Sciatic nerve (tissue), 2 donors: Measurements from ENCODE around the gene IL13. TPM values are rescaled to one million over a fixed set of nuclear protein-coding genes. Genes with fewer than 3 reads are reported as not detected.
"Not testable (repeated sequence)": the region's sequence is repeated elsewhere in the genome, so short reads cannot be mapped to it uniquely, and the experiment has no call there.

Experiments used
- ATAC-seq: fragments of 200-7000 bp; cut with Tn5 transposase; one replicate; pipeline ENCODE4 v1.9.1; 2020; ENCODE audit warnings: mild to moderate bottlenecking, moderate library complexity
- DNase-seq: peaks from one replicate; pipeline ENCODE4 v3.0.0-alpha.2; 2020; ENCODE audit warnings: low spot score
- intact Hi-C: fragments of 100-400 bp; cut with DNase I; formaldehyde crosslinking; loops from one replicate; pipeline ENCODE4 v1.14.2; 2022
- total RNA-seq: library from RNA; stranded (reverse); fragmentation: NEBNext Ultra II Directional; extraction: Animal tissue kit (Norgen Biotek cat#: 25700); gene quantifications from one replicate; pipeline ENCODE4 v1.2.1, GENCODE V29; 2021
- donor health status: DM: no; HTN: no; CAD: no.
- donor health status: DM: no; HTN: no; CAD: no.

The IL13 gene
- total RNA-seq, 1 donor from 2014 or later: not detected

DNA sequence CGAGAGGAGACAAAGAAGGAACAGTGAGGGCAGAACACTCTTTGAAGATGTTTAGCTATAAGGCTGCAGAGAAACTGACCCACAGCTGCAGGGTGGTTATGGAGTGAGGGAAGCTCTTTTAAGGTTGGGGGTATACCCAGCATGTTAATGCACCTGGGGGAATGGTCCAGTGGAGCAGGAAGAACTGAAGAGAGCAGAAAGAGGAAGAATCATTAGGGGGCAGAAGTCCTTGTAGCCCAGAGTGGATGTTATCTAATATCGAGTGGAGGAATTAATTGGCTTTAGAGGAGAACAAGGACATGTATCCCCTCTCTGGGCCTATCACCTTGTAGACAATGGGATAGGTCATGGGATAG, 23.5 kb downstream of the IL13 start:
- intact Hi-C loops: no loop called here
- ATAC-seq (no peak), DNase-seq (no peak)

DNA sequence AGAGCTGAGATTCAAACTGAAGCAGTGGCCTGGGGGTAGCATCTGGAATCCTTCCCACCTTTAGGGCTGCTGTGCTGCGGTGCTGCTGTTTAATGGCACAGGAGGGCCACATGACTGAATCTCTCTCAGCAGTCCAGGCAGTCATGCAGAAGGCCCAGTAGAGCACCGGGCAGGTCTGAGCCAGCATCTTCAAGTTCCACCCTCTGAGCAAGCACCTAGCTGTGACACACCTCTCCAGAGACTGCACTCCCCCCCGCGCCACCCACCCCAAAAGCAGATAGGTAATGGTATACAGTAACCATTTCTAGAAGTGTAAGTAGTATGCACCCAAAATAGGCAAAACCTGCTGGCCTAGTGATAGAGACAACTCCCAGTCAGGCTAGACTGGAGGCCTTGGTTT, 24.0 kb downstream of the IL13 start:
- intact Hi-C loops: no loop called here
- ATAC-seq: no peak
- no peak for DNase-seq

DNA sequence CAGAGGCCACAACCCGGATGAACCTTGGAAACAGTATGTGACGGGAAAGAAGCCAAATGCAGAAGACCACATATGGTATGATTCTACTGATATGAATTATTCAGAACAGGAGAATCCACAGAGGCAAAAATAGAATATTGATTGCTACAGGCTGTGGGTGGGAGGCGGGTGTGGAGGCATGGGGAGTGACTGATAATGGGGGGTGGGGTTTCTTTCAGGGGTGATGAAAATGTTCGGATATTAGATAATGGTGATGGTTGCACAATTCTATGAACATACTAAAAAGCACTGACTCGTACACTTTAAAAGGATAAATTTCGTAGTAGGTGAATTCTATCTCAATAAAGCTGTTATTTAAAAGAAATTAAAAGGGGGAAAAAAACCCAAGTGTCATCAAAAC, 26.5 kb downstream of the IL13 start:
- intact Hi-C loops: no loop called here
- DNase-seq (no peak), ATAC-seq (no peak)

DNA sequence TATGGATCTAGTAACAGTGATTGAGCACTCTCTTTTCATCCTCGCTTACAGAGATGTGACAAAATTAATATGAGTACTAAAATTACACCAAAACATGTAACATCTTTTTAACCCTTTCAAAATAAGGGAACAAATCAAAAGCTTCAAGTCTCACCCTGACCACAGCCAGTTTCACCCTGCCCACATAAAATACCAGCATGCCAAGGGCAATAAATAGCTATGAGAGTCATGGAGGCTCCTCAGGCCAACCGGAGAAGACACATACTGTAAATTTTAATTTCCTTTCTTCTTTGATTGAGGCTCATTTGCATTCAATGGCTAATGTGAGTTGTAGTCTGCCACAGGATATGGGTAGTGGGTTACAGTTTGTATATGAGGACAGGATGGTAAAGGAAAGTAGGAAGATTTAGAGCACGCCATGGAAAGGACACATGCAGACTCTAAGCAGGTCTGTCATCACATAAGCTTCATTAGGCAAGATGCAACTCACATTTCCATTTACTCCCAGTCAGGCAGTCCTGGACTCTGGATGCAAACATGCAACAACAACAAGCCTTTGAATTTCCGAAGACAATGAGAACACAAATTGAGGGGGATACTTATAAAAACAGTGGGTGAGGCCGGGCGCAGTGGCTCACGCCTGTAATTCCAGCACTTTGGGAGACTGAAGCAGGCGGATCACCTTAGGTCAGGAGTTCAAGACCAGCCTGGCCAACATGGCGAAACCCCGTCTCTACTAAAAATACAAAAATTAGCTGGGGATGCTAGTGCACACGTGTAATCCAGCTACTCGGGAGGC, 27.1 kb downstream of the IL13 start:
- DNase-seq: no peak
- intact Hi-C loops: no loop called here
- no peak for ATAC-seq

DNA sequence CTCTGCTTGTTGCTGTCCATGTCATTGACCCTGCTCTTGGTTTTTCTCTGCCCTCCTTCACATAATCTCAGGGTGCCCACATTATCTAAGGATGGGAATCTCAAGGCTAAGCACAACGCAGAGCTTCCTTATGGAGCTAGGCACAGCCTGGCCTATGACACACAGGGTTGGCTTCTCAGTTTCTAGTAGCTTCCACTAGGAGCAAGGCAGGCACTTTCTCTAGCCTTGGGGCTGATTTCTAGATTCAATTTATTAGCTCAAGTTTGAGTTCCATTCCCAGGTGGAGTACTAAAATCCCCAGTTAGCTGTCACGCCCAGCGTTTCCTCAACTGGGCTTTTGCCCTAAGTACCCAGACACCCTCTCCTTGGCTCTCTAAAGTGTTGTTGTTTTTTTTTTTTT, 28.2 kb downstream of the IL13 start:
- ATAC-seq (no peak), DNase-seq (no peak)
- intact Hi-C loops: no loop called here

DNA sequence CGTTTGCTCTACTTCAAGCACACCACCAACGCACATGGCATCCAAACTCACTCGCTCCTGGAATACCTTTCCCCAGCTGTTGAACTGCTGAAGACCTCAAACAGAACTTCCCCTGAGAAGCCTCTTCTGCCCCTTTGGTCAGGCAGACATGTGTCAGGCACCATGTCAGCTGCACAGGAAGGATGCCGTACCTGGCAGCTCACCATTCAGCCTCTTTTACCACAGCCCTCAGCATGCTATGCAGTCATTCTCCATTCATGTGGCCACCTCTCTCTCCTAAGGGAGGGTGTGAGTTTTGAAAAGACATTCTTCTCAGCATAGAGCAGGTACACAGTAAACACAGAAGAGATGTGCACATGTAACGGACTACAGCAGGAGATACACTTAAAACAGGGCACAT, 30.0 kb downstream of the IL13 start:
- ATAC-seq (no peak), DNase-seq (no peak)
- intact Hi-C loops: no loop called here

DNA sequence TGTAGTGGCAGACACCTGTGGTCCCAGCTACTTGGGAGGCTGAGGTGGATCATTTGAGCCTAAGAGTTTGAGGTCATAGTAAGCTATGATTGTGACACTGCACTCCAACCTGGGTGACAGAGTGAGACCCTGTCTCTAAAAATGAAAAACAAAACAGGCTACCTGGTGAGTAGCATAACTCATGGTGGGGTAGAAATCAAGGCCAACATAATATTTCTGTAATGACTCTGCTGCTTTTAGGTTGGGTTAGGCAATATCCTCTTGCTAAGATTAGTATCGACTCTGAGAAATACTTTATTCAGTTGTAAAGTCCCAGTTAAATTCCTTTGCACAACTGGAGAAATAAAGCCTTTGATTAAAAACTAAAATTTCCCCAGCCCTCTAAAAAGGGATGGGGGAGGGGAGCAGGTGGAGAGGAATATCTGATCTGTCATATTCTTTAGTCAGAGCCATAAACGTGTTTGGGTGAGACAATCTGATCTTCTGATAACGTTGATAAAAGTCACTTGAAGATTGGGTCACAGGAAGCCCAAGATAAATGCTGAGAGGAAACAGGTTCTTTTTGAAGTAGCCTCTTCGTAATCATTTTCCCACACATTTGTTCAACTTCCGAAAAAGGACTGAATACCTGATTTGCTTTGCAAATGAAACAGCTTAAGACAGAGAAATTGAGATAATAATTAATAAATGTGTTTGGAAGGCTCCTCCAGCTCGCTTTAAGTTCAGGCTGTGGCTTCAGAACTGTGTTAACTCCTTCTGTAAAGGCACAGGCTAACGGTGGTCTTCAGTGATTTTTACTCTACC, 30.8 kb downstream of the IL13 start:
- intact Hi-C loops: no loop called here
- no peak for ATAC-seq
- DNase-seq: no peak

DNA sequence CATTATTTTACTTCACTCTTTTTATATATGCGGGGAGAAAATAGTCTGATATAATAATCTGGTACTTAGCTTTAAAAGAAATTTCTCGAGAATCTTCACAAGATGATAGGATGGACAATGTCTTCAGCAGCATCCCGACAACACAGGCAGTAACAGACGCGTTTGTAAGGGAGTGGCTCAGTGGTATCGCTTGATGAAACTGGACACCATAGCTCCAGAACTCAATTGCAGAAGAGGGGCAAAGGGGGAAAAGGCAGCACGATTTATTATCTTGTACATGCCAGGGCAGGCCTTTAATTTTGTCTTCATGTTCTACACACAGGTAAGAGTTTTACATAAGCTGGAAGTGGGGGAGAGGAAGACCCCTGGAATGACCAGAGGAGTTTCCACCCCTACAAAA, 31.5 kb downstream of the IL13 start:
- ATAC-seq: no peak
- no peak for DNase-seq
- intact Hi-C loops: no loop called here

DNA sequence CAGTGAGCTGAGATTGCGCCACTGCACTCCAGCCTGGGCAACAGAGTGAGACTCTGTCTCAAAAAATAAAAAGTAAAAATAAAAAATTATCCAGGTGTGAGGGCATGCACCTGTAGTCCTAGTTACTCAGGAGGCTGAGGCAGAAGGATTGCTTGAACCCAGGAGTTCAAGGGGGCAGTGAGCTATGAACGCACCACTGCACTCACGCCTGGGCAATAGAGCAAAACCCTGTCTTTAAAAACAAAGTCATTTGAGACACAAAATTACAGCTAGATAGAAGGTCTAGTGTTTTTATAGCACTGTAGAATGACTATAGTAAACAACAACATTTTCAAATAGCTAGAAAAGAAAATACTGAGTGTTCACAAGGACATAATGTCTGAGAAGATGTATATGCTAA, 32.2 kb downstream of the IL13 start:
- ATAC-seq: no peak
- intact Hi-C loops: loop anchor here (5.0 kb wide), 1 partner anchor 637 kb away; no protein-coding TSS in a partner anchor
- DNase-seq: no peak

DNA sequence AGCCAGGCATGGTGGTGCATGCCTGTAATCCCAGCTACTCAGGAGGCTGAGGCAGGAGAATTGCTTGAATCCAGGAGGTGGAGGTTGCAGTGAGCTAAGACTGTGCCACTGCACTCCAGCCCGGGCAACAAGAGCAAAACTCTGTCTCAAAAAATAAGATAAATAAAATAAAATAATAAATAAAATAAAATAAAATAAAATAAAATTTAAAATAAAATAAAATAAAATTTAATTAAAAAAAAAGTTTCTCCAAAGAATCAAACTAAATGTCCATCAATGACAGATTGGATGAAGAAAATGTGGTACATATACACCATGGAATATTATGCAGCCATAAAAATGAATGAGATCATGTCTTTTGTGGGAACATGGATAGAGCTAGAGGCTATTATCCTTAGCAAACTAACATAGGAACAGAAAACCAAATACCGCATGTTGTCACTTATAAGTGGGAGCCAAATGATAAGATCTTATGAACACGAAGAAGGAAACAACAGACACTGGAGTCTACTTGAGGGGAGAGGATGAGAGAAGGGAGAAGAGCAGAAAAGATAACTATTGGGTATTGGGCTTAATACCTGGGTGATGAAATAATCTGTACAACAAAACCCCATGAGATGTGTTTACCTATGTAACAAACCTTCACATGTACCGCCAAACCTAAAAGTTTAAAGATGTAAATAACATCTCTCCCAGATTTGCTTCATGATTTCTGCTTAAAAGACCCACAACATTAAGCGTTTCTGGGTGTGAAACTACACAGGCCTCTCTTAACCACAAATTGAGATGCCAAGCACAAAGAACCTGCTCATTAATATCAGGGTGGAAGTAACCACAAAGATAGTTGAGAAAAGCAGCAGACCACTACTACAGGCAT, 34.0 kb downstream of the IL13 start:
- not testable (repeated sequence) for ATAC-seq, DNase-seq
- intact Hi-C loops: loop anchor here (5.0 kb wide), 1 partner anchor 635 kb away; no protein-coding TSS in a partner anchor

DNA sequence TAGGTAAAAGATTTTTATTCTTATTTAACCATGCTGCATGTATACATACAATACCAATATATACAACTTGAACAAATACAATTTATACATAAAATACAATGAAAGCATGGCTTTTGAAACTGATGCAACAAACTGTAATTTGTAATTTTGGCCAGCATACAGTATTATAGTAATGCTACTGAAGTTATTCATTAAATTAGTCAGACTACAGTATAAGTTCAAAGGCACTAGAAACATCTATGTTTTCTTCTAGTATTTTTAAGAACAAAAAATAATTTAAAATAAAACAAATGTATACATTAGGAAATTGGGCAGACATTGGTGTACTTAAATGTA, 34.6 kb downstream of the IL13 start:
- intact Hi-C loops: loop anchor here (5.0 kb wide), 1 partner anchor 635 kb away; no protein-coding TSS in a partner anchor
- no peak for ATAC-seq
- no peak for DNase-seq

DNA sequence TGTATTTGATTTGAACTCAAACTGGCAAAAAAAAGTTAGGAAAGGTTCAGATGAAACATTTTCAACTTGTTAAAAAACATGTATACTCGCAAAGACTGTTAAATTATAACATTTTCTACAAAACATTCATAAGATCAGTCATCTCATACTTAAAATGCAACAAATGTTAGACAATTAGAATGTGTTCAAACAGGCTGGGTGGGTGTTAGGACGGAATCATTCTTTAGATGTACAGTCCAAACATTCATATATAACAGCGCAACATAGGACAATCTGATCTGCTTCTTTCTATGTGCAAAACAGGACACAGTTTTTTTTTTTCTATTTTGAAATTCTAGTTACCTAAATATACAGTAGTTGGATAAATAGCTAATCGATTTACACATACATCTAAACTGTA, 38.0 kb downstream of the IL13 start:
- no peak for ATAC-seq
- intact Hi-C loops: no loop called here
- DNase-seq: no peak

DNA sequence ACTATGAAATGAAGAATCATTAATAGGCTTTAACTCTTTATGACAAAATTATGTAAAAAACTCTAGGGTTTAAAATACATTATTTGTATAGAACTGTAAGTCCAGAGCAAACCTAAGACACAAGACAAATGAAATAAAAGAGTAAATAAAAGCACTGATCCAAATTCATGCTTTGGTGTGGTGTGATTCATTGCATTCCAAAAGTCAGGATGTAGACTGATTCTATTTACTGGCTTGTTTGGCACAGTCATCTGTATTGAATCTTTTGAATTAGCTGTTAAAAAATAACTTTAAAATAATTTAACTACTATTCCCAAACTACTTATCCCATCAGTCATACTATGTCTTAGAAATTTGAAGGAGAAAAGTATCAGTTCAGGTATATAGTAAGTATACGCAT, 46.9 kb downstream of the IL13 start:
- intact Hi-C loops: no loop called here
- ATAC-seq (no peak), DNase-seq (no peak)

DNA sequence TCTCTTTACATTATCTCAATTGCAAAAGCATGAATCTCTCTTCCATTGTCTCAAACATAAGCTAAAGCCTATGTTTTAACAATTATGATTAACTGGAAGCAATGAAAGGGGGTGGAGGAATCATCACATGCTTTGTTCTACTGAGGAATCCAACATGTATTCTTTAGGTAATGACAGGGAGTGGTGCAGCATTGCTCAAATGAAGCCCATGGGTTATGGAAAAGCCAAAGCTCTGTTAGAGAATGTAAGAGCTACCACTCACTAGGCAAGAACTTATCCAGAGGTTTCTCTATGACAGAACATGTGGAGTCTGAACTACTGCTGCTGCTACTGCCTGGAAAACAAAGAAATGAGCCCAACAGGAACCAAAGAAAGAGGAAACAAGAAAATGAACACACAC, 50.7 kb downstream of the IL13 start:
- no peak for DNase-seq
- intact Hi-C loops: no loop called here
- ATAC-seq: no peak

Other genes starting within 250 kb of the IL13 start
- 52.2 TPM for gene IRF1, start 167.4 kb upstream of the IL13 start, total RNA-seq
- not detected for gene IL5, start 114.7 kb upstream of the IL13 start, total RNA-seq
- gene RAD50, start 101.2 kb upstream of the IL13 start, total RNA-seq: 31.5 TPM
- not detected for gene IL4, start 15.8 kb downstream of the IL13 start, total RNA-seq
- gene KIF3A, start 79.4 kb downstream of the IL13 start, total RNA-seq: 20.7 TPM
- 0.36 TPM for gene CCNI2, start 89.3 kb downstream of the IL13 start, total RNA-seq
- gene SEPTIN8, start 119.1 kb downstream of the IL13 start, total RNA-seq: 59.3 TPM
- gene SOWAHA, start 155.1 kb downstream of the IL13 start, total RNA-seq: 2.5 TPM
- 33.3 TPM for gene SHROOM1, start 172.5 kb downstream of the IL13 start, total RNA-seq
- 0.40 TPM for gene GDF9, start 208.3 kb downstream of the IL13 start, total RNA-seq
- 187 TPM for gene UQCRQ, start 208.5 kb downstream of the IL13 start, total RNA-seq
- 2.9 TPM for gene LEAP2, start 215.5 kb downstream of the IL13 start, total RNA-seq